Neuronal stem cell (in vitro differentiated cells): Measurements from ENCODE around the gene PAPSS2.

Experiments used
- DNase-seq: peaks from one replicate; pipeline ENCODE4 v3.0.0-alpha.2; 2013; ENCODE audit warnings: low spot score
- H2AFZ ChIP-seq: one replicate; pipeline ENCODE4 v1.6.1; 2013; ENCODE audit warnings: mild to moderate bottlenecking, low read length, inconsistent platforms
- H2AK5ac ChIP-seq: 2 replicates; pipeline ENCODE4 v1.6.1; 2013; ENCODE audit warnings: low read depth, mild to moderate bottlenecking, inconsistent platforms, low read length, moderate library complexity, mixed read lengths
- H2BK120ac ChIP-seq: 2 replicates; pipeline ENCODE4 v1.6.1; 2013; ENCODE audit warnings: low read depth, mild to moderate bottlenecking, inconsistent platforms, low read length, moderate library complexity, mixed read lengths
- H2BK12ac ChIP-seq: one replicate; pipeline ENCODE4 v1.6.1; 2013; ENCODE audit warnings: low read length, inconsistent platforms
- H2BK15ac ChIP-seq: 2 replicates; pipeline ENCODE4 v1.6.1; 2013; ENCODE audit warnings: mild to moderate bottlenecking, low read length, inconsistent platforms, mixed read lengths
- H2BK5ac ChIP-seq: one replicate; pipeline ENCODE4 v1.6.1; 2013; ENCODE audit warnings: inconsistent platforms, mild to moderate bottlenecking, low read length, moderate library complexity
- H3K14ac ChIP-seq: one replicate; pipeline ENCODE4 v1.6.1; 2013; ENCODE audit warnings: low read length, inconsistent platforms
- H3K18ac ChIP-seq: 2 replicates; pipeline ENCODE4 v1.6.1; 2013; ENCODE audit warnings: low read length, inconsistent platforms
- H3K23ac ChIP-seq: 2 replicates; pipeline ENCODE4 v1.6.1; 2013; ENCODE audit warnings: low read depth, mild to moderate bottlenecking, mixed read lengths, low read length, inconsistent platforms; ENCODE audit not compliant: poor library complexity
- H3K27ac ChIP-seq: replicated peaks from 3 replicates; pipeline ENCODE4 v1.5.1; 2013; ENCODE audit warnings: low read length, inconsistent platforms
- H3K27me3 ChIP-seq, 3 experiments: 2 replicates each; pipeline ENCODE4 v1.6.1; 2013; ENCODE audit warnings: low read length in 3 of 3, mild to moderate bottlenecking in 2 of 3, inconsistent platforms in 1 of 3, low read depth in 1 of 3, mixed read lengths in 1 of 3, moderate library complexity in 1 of 3; ENCODE audit not compliant: control insufficient read depth in 3 of 3, insufficient read depth in 3 of 3
- H3K36me3 ChIP-seq, 2 donors: replicated peaks in 1 of 2; 2 replicates each; pipeline ENCODE4 v1.6.1; 2013; ENCODE audit warnings: low read length in 2 of 2; ENCODE audit not compliant: control insufficient read depth in 2 of 2, insufficient read depth in 2 of 2
- H3K4ac ChIP-seq: 2 replicates; pipeline ENCODE4 v1.6.1; 2013; ENCODE audit warnings: inconsistent platforms, mild to moderate bottlenecking, low read length, moderate library complexity
- H3K4me1 ChIP-seq, 2 donors: 1 replicate in 1 of 2; 2 replicates in 1 of 2; pipeline ENCODE4 v1.6.1; 2013; ENCODE audit warnings: low read length in 2 of 2, low read depth in 1 of 2; ENCODE audit not compliant: control insufficient read depth in 2 of 2, insufficient read depth in 1 of 2
- H3K4me2 ChIP-seq: one replicate; pipeline ENCODE4 v1.6.1; 2013; ENCODE audit warnings: mild to moderate bottlenecking, low read length, inconsistent platforms; ENCODE audit not compliant: insufficient read depth, poor library complexity, severe bottlenecking
- H3K4me3 ChIP-seq, 2 donors: 2 replicates each; pipeline ENCODE4 v1.5.1; 2013; ENCODE audit warnings: low read length in 2 of 2, mild to moderate bottlenecking in 2 of 2, inconsistent platforms in 1 of 2, moderate library complexity in 1 of 2
- H3K79me1 ChIP-seq: one replicate; pipeline ENCODE4 v1.6.1; 2013; ENCODE audit warnings: low read depth, mild to moderate bottlenecking, inconsistent platforms, low read length, moderate library complexity
- H3K9ac ChIP-seq: one replicate; pipeline ENCODE4 v1.6.1; 2013; ENCODE audit warnings: mild to moderate bottlenecking, low read depth, low read length, inconsistent platforms; ENCODE audit not compliant: poor library complexity
- H3K9me3 ChIP-seq, 2 donors: replicated peaks in 1 of 2; 2 replicates each; pipeline versions ENCODE3 to v1.6.1; 2013; ENCODE audit warnings: low read length in 2 of 2, mild to moderate bottlenecking in 2 of 2, inconsistent platforms in 1 of 2, low read depth in 1 of 2, mixed read lengths in 1 of 2, moderate library complexity in 1 of 2; ENCODE audit not compliant: control insufficient read depth in 2 of 2, insufficient read depth in 1 of 2
- H4K8ac ChIP-seq: one replicate; pipeline ENCODE4 v1.6.1; 2013; ENCODE audit warnings: low read depth, mild to moderate bottlenecking, inconsistent platforms, low read length, moderate library complexity
- H4K91ac ChIP-seq: one replicate; pipeline ENCODE4 v1.6.1; 2013; ENCODE audit warnings: low read length, low read depth, mild to moderate bottlenecking, inconsistent platforms; ENCODE audit not compliant: poor library complexity
- WGBS, 2 donors: extraction: QIAGEN DNeasy Blood & Tissue Kit; methylation state at CpG; one replicate each; pipeline ENCODE4 v1.1.7; 2013; ENCODE audit warnings: missing lambda C conversion rate in 2 of 2, mixed read lengths in 1 of 2; ENCODE audit not compliant: insufficient read length in 2 of 2, insufficient replicate concordance in 1 of 2; ENCODE audit errors: extremely low coverage in 2 of 2; 5-methylcytosine and 5-hydroxymethylcytosine counted together

Gene PAPSS2

DNA sequence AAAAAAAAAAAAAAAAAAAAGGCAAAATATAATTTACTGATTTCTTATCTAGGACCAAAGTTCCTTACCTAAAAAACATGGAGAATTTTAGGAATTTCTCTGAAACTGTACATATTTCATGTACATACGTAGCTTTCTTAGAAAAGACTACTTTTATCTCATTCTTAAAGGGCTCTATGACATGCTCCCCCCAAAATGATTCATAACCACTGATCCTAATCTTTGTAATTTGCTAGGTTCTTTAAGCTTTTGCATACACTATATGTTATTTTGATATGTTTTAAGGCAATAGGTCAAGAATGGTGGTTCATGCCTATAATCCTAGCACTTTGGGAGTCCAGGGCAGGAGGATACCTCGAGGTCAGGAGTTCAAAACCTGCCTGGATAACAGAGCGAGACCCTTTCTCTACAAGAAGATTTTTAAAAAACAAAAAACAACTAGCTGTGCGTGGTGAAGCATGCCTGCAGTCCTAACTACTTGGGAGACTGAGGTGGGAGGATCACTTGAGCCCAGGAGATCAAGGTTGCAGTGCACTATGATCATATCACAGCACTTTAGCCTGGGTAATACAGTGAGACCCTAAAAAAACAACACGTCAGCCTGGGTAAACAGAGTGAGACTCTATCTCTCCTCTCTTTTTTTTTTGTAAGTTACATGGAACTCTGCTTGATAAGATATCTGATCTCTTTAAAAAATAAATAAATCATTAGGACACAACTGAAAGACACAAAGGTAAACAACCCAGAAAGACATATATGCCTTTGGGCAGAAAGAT lies 103.6 kb downstream of the PAPSS2 start:
- Histone ChIP-seq H3K9me3 (peaks cover 0 to 4% of the 10 kb centered on the region in 2 donors), H3K27me3 (no peaks in the 10 kb centered on the region), H2AFZ (no peak overlapping the region), H4K8ac (no peak overlapping the region), H2BK15ac (no peak overlapping the region), H2BK5ac (no peak overlapping the region), H3K4me2 (no peak overlapping the region), H3K4me1 (peaks cover 0 to 2% of the 10 kb centered on the region in 2 donors), H3K79me1 (no peaks in the 10 kb centered on the region), H2AK5ac (no peak overlapping the region), H3K36me3 (peaks cover 3 to 86% of the 10 kb centered on the region in 2 donors), H3K9ac (no peak overlapping the region), H4K91ac (no peak overlapping the region), H3K14ac (no peak overlapping the region), H3K4me3 (no peak overlapping the region), H3K18ac (no peak overlapping the region), H2BK120ac (no peak overlapping the region), H3K27ac (no peak overlapping the region), H3K23ac (no peak overlapping the region), H3K4ac (no peak overlapping the region), H2BK12ac (no peak overlapping the region)
- WGBS, 2 donors, result no CpG with 5 or more reads among the region's 5 CpGs
- DNase-seq, result no peak

GRCh38 chr10:87764072-87764934 lies 104.6 kb downstream of the PAPSS2 start:
- no peak overlapping the region for H2BK120ac ChIP-seq
- H2BK15ac ChIP-seq, result no peak overlapping the region
- H2AFZ ChIP-seq, result no peak overlapping the region
- H3K9me3 ChIP-seq, result peaks cover 0 to 4% of the 10 kb centered on the region in 2 donors
- H2AK5ac ChIP-seq, result no peak overlapping the region
- H4K91ac ChIP-seq, result no peak overlapping the region
- H3K27me3 ChIP-seq, result no peaks in the 10 kb centered on the region
- no peak overlapping the region for H3K23ac ChIP-seq
- H3K4me1 ChIP-seq, result peaks cover 0 to 2% of the 10 kb centered on the region in 2 donors
- no peak overlapping the region for H3K27ac ChIP-seq
- DNase-seq, result no peak
- H2BK12ac ChIP-seq, result no peak overlapping the region
- WGBS, 2 donors, result no CpG with 5 or more reads among the region's 13 CpGs
- H3K4me3 ChIP-seq, result no peak overlapping the region
- no peak overlapping the region for H3K18ac ChIP-seq
- no peak overlapping the region for H3K4me2 ChIP-seq
- no peak overlapping the region for H4K8ac ChIP-seq
- H3K9ac ChIP-seq, result no peak overlapping the region
- H2BK5ac ChIP-seq, result no peak overlapping the region
- H3K14ac ChIP-seq, result no peak overlapping the region
- no peaks in the 10 kb centered on the region for H3K79me1 ChIP-seq
- no peak overlapping the region for H3K4ac ChIP-seq
- peaks cover 3 to 86% of the 10 kb centered on the region in 2 donors for H3K36me3 ChIP-seq

DNA sequence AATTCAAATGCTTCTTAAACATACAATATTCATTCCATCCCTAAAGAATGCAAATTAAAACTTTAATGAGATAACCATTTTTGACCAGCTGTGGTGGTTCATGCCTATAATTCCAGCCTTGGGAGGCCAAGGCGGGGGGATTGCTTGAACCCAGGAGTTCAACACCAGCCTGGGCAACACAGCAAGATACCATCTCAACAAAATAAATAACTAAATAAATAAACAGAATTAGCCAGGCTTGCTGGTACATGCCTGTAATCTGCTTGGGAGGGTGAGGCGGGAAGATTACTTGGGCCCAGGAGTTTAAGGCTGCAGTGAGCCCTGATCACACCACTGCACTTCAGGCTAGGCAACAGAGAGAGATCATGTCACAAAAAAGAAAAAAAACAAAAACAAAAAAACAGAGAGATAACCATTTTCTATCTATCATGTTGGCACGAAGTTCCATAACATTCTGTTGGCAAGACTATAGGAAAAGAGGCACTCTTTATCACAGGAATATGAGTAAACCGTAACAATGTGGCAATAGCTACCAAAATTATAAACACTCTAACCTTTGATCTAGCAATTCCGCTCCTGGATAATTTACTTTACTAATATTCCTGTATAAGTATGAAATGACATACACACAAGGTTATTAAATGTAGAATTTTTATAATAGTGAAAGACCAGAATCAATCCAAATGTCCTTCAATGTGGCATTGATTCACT lies 106.1 kb downstream of the PAPSS2 start:
- H3K9me3 ChIP-seq, result peaks cover 0 to 4% of the 10 kb centered on the region in 2 donors
- no CpG with 5 or more reads among the region's 5 CpGs for WGBS, 2 donors
- no peak overlapping the region for H2BK12ac ChIP-seq
- H3K4me1 ChIP-seq, result peaks cover 0 to 2% of the 10 kb centered on the region in 2 donors
- H3K27me3 ChIP-seq, result no peaks in the 10 kb centered on the region
- H3K4me3 ChIP-seq, result no peak overlapping the region
- H3K14ac ChIP-seq, result no peak overlapping the region
- no peak overlapping the region for H3K4me2 ChIP-seq
- no peak overlapping the region for H3K23ac ChIP-seq
- H2BK120ac ChIP-seq, result no peak overlapping the region
- H3K18ac ChIP-seq, result no peak overlapping the region
- peaks cover 2 to 86% of the 10 kb centered on the region in 2 donors for H3K36me3 ChIP-seq
- H2BK5ac ChIP-seq, result no peak overlapping the region
- H4K91ac ChIP-seq, result no peak overlapping the region
- no peak overlapping the region for H3K4ac ChIP-seq
- no peak for DNase-seq
- H2BK15ac ChIP-seq, result no peak overlapping the region
- H3K27ac ChIP-seq, result no peak overlapping the region
- H3K79me1 ChIP-seq, result no peaks in the 10 kb centered on the region
- H3K9ac ChIP-seq, result no peak overlapping the region
- no peak overlapping the region for H2AFZ ChIP-seq
- H4K8ac ChIP-seq, result no peak overlapping the region
- no peak overlapping the region for H2AK5ac ChIP-seq
